Measurements from ENCODE around the gene AVL9.
"Not testable (repeated sequence)": the region's sequence is repeated elsewhere in the genome, so short reads cannot be mapped to it uniquely, and the experiment has no call there.

GRCh38 chr7:32636725-32637462 lies 141.6 kb downstream of the AVL9 start:
- TF ChIP-seq, protein P1, sequence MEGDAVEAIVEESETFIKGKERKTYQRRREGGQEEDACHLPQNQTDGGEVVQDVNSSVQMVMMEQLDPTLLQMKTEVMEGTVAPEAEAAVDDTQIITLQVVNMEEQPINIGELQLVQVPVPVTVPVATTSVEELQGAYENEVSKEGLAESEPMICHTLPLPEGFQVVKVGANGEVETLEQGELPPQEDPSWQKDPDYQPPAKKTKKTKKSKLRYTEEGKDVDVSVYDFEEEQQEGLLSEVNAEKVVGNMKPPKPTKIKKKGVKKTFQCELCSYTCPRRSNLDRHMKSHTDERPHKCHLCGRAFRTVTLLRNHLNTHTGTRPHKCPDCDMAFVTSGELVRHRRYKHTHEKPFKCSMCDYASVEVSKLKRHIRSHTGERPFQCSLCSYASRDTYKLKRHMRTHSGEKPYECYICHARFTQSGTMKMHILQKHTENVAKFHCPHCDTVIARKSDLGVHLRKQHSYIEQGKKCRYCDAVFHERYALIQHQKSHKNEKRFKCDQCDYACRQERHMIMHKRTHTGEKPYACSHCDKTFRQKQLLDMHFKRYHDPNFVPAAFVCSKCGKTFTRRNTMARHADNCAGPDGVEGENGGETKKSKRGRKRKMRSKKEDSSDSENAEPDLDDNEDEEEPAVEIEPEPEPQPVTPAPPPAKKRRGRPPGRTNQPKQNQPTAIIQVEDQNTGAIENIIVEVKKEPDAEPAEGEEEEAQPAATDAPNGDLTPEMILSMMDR (IDR thresholded peaks at IDR 0.05), result not testable (repeated sequence)
- TF ChIP-seq EZH2 (IDR thresholded peaks at IDR 0.05), result not testable (repeated sequence)

Data from neural progenitor cell (in vitro differentiated cells).